Calu3 (cell line): ENCODE data around the gene MYLK. TPM values are rescaled to one million over a fixed set of nuclear protein-coding genes. Genes with fewer than 3 reads are reported as not detected.

Source experiments
- BruUV-seq: library from RNA; stranded (reverse); fragments of 400-500 nt; replicated peaks from 2 replicates; lab custom pipeline; 2021; lab: Mats Ljungman, UMichigan
- CTCF ChIA-PET: fragments of 300-600 bp; sonication (Branson Sonifier 250); formaldehyde crosslinking; loops from one replicate; lab custom pipeline; 2022; ENCODE audit warnings: antibody characterized with exemption; lab: Charles Lee
- DNase-seq: peaks from one replicate; pipeline ENCODE4 v3.0.0; 2022
- H3K27ac Mint-ChIP-seq: one replicate; pipeline ENCODE4 v1.8.0; 2022; ENCODE audit warnings: mixed read lengths; ENCODE audit not compliant: unreplicated experiment
- H3K27me3 Mint-ChIP-seq: one replicate; pipeline ENCODE4 v1.8.0; 2022; ENCODE audit warnings: mixed read lengths; ENCODE audit not compliant: unreplicated experiment
- H3K36me3 Mint-ChIP-seq: one replicate; pipeline ENCODE4 v1.8.0; 2022; ENCODE audit warnings: mild to moderate bottlenecking, moderate library complexity, mixed read lengths; ENCODE audit not compliant: insufficient read depth, unreplicated experiment
- H3K4me1 Mint-ChIP-seq: one replicate; pipeline ENCODE4 v1.8.0; 2022; ENCODE audit warnings: mild to moderate bottlenecking, low read depth, mixed read lengths; ENCODE audit not compliant: unreplicated experiment
- H3K4me3 Mint-ChIP-seq: one replicate; pipeline ENCODE4 v1.8.0; 2022; ENCODE audit warnings: mild to moderate bottlenecking, low read depth, moderate library complexity, mixed read lengths; ENCODE audit not compliant: unreplicated experiment
- H3K9me3 Mint-ChIP-seq: one replicate; pipeline ENCODE4 v1.8.0; 2022; ENCODE audit warnings: low read depth, mixed read lengths; ENCODE audit not compliant: unreplicated experiment
- CTCF ChIP-seq: fragments of 200-600 bp; IDR thresholded peaks from one replicate; pipeline ENCODE4 v1.8.0; 2022; ENCODE audit warnings: antibody characterized with exemption; ENCODE audit not compliant: unreplicated experiment
- intact Hi-C: fragments of 100-400 bp; cut with micrococcal nuclease; formaldehyde crosslinking; loops from one replicate; pipeline ENCODE4 v1.10.0; 2022; ENCODE audit not compliant: unreplicated experiment
- total RNA-seq: library from RNA; stranded (reverse); gene quantifications from 2 replicates; pipeline ENCODE4 v1.2.3, GENCODE V29; 2022

Gene MYLK
- total RNA-seq, 1 experiment from 2014 or later = 10.7 TPM

GRCh38 chr3:123877965-123878364 lies 6.2 kb downstream of the MYLK start:
- intact Hi-C loops = no loop called here
- H3K27ac Mint-ChIP-seq = no peak overlapping the region
- no peaks in the 10 kb centered on the region for H3K9me3 Mint-ChIP-seq
- CTCF ChIA-PET = no interaction called here
- no peak overlapping the region for H3K4me3 Mint-ChIP-seq
- no peak for DNase-seq
- no TSS peak for BruUV-seq
- no peaks in the 10 kb centered on the region for H3K27me3 Mint-ChIP-seq
- TF ChIP-seq CTCF = no peak
- H3K4me1 Mint-ChIP-seq = peaks cover 13% of the 10 kb centered on the region
- no peaks in the 10 kb centered on the region for H3K36me3 Mint-ChIP-seq

GRCh38 chr3:123877466-123877865 lies 6.7 kb downstream of the MYLK start:
- Mint-ChIP-seq H3K27me3 (no peaks in the 10 kb centered on the region), H3K4me3 (no peak overlapping the region), H3K4me1 (peaks cover 8% of the 10 kb centered on the region), H3K36me3 (no peaks in the 10 kb centered on the region), H3K9me3 (no peaks in the 10 kb centered on the region), H3K27ac (no peak overlapping the region)
- BruUV-seq = no TSS peak
- CTCF ChIA-PET = no interaction called here
- DNase-seq = no peak
- TF ChIP-seq CTCF = no peak
- intact Hi-C loops = no loop called here

- intact Hi-C loops = no loop called here
- H3K36me3 Mint-ChIP-seq = no peaks in the 10 kb centered on the region
- H3K4me3 Mint-ChIP-seq = no peak overlapping the region
- peaks cover 5% of the 10 kb centered on the region for H3K4me1 Mint-ChIP-seq
- no peak for DNase-seq
- H3K27me3 Mint-ChIP-seq = no peaks in the 10 kb centered on the region
- TF ChIP-seq CTCF = no peak
- no TSS peak for BruUV-seq
- no peaks in the 10 kb centered on the region for H3K9me3 Mint-ChIP-seq
- CTCF ChIA-PET = no interaction called here
- no peak overlapping the region for H3K27ac Mint-ChIP-seq
Measured at GRCh38 chr3:123876858-123877257, 7.3 kb downstream of the MYLK start.

- Mint-ChIP-seq H3K27ac (no peak overlapping the region), H3K4me1 (peaks cover 5% of the 10 kb centered on the region), H3K4me3 (no peak overlapping the region), H3K9me3 (peaks cover 4% of the 10 kb centered on the region), H3K36me3 (no peaks in the 10 kb centered on the region), H3K27me3 (no peaks in the 10 kb centered on the region)
- CTCF ChIA-PET = no interaction called here
- DNase-seq = no peak
- intact Hi-C loops = no loop called here
- TF ChIP-seq CTCF = no peak
- BruUV-seq = no TSS peak
Measured at GRCh38 chr3:123872621-123873020, 11.5 kb downstream of the MYLK start.
